Kidney epithelial cell (primary cell): ENCODE results near the gene PSD. TPM values are rescaled to one million over a fixed set of nuclear protein-coding genes. Genes with fewer than 3 reads are reported as not detected.

Experiments used
- DNase-seq: peaks from one replicate; pipeline ENCODE4 v3.0.0-alpha.2; 2010; ENCODE audit warnings: low read depth
- H3K27me3 ChIP-seq: 2 replicates; pipeline ENCODE4 v1.6.0; 2011; ENCODE audit warnings: low read length; ENCODE audit not compliant: control insufficient read depth, insufficient read depth
- H3K36me3 ChIP-seq: 2 replicates; pipeline ENCODE4 v1.5.1; 2011; ENCODE audit warnings: low read length; ENCODE audit not compliant: control insufficient read depth, insufficient read depth
- H3K4me3 ChIP-seq: 2 replicates; pipeline ENCODE4 v1.5.1; 2011; ENCODE audit warnings: low read depth, mild to moderate bottlenecking, control low read depth, low read length
- CTCF ChIP-seq: IDR thresholded peaks from 2 replicates; pipeline ENCODE4 v1.5.1; 2011; ENCODE audit warnings: mild to moderate bottlenecking, moderate library complexity, low read length, control low read depth, inconsistent platforms; ENCODE audit not compliant: insufficient read depth, poor library complexity, severe bottlenecking
- total RNA-seq: library from RNA; depleted of rRNA; stranded (reverse); fragments of >200 nt; gene quantifications from 2 replicates; pipeline ENCODE4 v1.2.3, GENCODE V29; 2015

Gene PSD
- total RNA-seq, 1 donor from 2014 or later: 2.0 TPM

- Histone ChIP-seq H3K27me3 (no peaks in the 10 kb centered on the region), H3K36me3 (peaks cover 1% of the 10 kb centered on the region), H3K4me3 (no peak overlapping the region)
- DNase-seq: no peak
- no peak for TF ChIP-seq CTCF
These were observed 18.5 kb downstream of the PSD start for GRCh38 chr10:102400076-102400475.

GRCh38 chr10:102399217-102400021 lies 19.2 kb downstream of the PSD start:
- TF ChIP-seq CTCF: peak; percentile 74

GRCh38 chr10:102398172-102399020 lies 20.2 kb downstream of the PSD start:
- Histone ChIP-seq H3K4me3 (no peak overlapping the region), H3K27me3 (no peaks in the 10 kb centered on the region), H3K36me3 (peaks cover 1% of the 10 kb centered on the region)
- no peak for DNase-seq
- no peak for TF ChIP-seq CTCF

More at GRCh38 chr10:102399217-102400021, 19.2 kb downstream of the PSD start:
- Histone ChIP-seq H3K4me3 (peak overlapping the region; percentile 46), H3K36me3 (peaks cover 1% of the 10 kb centered on the region), H3K27me3 (no peaks in the 10 kb centered on the region)
- no peak for DNase-seq

GRCh38 chr10:102397222-102398171 lies 21.1 kb downstream of the PSD start:
- H3K4me3 ChIP-seq: no peak overlapping the region
- DNase-seq: no peak
- peaks cover 1% of the 10 kb centered on the region for H3K36me3 ChIP-seq
- TF ChIP-seq CTCF: no peak
- H3K27me3 ChIP-seq: no peaks in the 10 kb centered on the region

- no peak for TF ChIP-seq CTCF
- H3K4me3 ChIP-seq: no peak overlapping the region
- H3K27me3 ChIP-seq: no peaks in the 10 kb centered on the region
These were observed 21.8 kb downstream of the PSD start for GRCh38 chr10:102396730-102397151.

More at GRCh38 chr10:102396730-102397151, 21.8 kb downstream of the PSD start:
- no peak for DNase-seq
- H3K36me3 ChIP-seq: peaks cover 1% of the 10 kb centered on the region
